Adipose tissue (tissue), 3 donors: Measurements from ENCODE around the gene KLF13. TPM values are rescaled to one million over a fixed set of nuclear protein-coding genes. Genes with fewer than 3 reads are reported as not detected.

Experiments
- H3K27ac ChIP-seq: one replicate; pipeline ENCODE4 v1.5.1; 2013; ENCODE audit warnings: low read depth, low read length
- WGBS, 3 donors: extraction: QIAGEN DNeasy Blood & Tissue Kit; methylation state at CpG; one replicate each; pipeline ENCODE4 v1.1.7; 2013; 5-methylcytosine and 5-hydroxymethylcytosine counted together
- polyA plus RNA-seq, 3 donors: library from polyadenylated mRNA; stranded (reverse); fragments of 200-250 nt; gene quantifications; one replicate each; pipeline ENCODE4 v1.2.3, GENCODE V29; 2013
- donor health status: healthy with polysubstance abuse.
- donor health status: Bipolar disorder and iron deficiency.
- donor health status: healthy.

The KLF13 gene
- polyA plus RNA-seq, 3 donors: 44.3 to 74.0 (median 46.9) TPM

GRCh38 chr15:31400222-31400927 lies 73.7 kb downstream of the KLF13 start:
- no peak overlapping the region for H3K27ac ChIP-seq
- WGBS, 3 donors: 87 to 96% (median 96%) methylated on average over 13 of the region's 13 CpGs

GRCh38 chr15:31401282-31401681 lies 74.6 kb downstream of the KLF13 start:
- H3K27ac ChIP-seq: no peak overlapping the region
- 84 to 86% (median 84%) methylated on average over 8 of the region's 8 CpGs for WGBS, 3 donors

GRCh38 chr15:31402003-31402402 lies 75.4 kb downstream of the KLF13 start:
- 92 to 94% (median 94%) methylated on average over 8 of the region's 8 CpGs for WGBS, 3 donors
- no peak overlapping the region for H3K27ac ChIP-seq

GRCh38 chr15:31402511-31403056 lies 75.9 kb downstream of the KLF13 start:
- H3K27ac ChIP-seq: no peak overlapping the region
- WGBS, 3 donors: 60 to 79% (median 66%) methylated on average over 13 of the region's 13 CpGs

- whole genome bisulfite sequencing, 3 donors: 83 to 88% (median 88%) methylated on average over 6 of the region's 6 CpGs
- no peak overlapping the region for H3K27ac ChIP-seq
Observed at GRCh38 chr15:31403096-31403495, 76.5 kb downstream of the KLF13 start.

- no peak overlapping the region for H3K27ac ChIP-seq
- WGBS, 3 donors: 95 to 97% (median 97%) methylated on average over 5 of the region's 5 CpGs
Observed at GRCh38 chr15:31403606-31404005, 77.0 kb downstream of the KLF13 start.

GRCh38 chr15:31404345-31404744 lies 77.7 kb downstream of the KLF13 start:
- WGBS, 3 donors: 92 to 95% (median 94%) methylated on average over 3 of the region's 3 CpGs
- no peak overlapping the region for H3K27ac ChIP-seq

GRCh38 chr15:31405200-31405920 lies 78.7 kb downstream of the KLF13 start:
- WGBS, 3 donors: 73 to 79% (median 77%) methylated on average over 13 of the region's 13 CpGs
- H3K27ac ChIP-seq: no peak overlapping the region

GRCh38 chr15:31407376-31407775 lies 80.7 kb downstream of the KLF13 start:
- H3K27ac ChIP-seq: no peak overlapping the region
- WGBS, 3 donors: 62 to 90% (median 73%) methylated on average over 1 of the region's 1 CpG

- no peak overlapping the region for H3K27ac ChIP-seq
Observed at GRCh38 chr15:31407851-31408250, 81.2 kb downstream of the KLF13 start.

- no peak overlapping the region for H3K27ac ChIP-seq
- WGBS, 3 donors: 94 to 96% (median 96%) methylated on average over 3 of the region's 3 CpGs
Observed at GRCh38 chr15:31408724-31409123, 82.1 kb downstream of the KLF13 start.

- H3K27ac ChIP-seq: no peak overlapping the region
- 84 to 97% (median 89%) methylated on average over 2 of the region's 2 CpGs for WGBS, 3 donors
Observed at GRCh38 chr15:31409171-31409570, 82.5 kb downstream of the KLF13 start.

GRCh38 chr15:31412824-31413223 lies 86.2 kb downstream of the KLF13 start:
- 74 to 87% (median 74%) methylated on average over 2 of the region's 2 CpGs for WGBS, 3 donors
- H3K27ac ChIP-seq: no peak overlapping the region

GRCh38 chr15:31415201-31415600 lies 88.6 kb downstream of the KLF13 start:
- no peak overlapping the region for H3K27ac ChIP-seq
- 69 to 86% (median 71%) methylated on average over 1 of the region's 1 CpG for WGBS, 3 donors

- WGBS, 3 donors: 97 to 98% (median 97%) methylated on average over 3 of the region's 3 CpGs
- no peak overlapping the region for H3K27ac ChIP-seq
Observed at GRCh38 chr15:31419820-31420219, 93.2 kb downstream of the KLF13 start.

GRCh38 chr15:31427411-31427810 lies 100.8 kb downstream of the KLF13 start:
- WGBS, 3 donors: 94 to 98% (median 94%) methylated on average over 1 of the region's 1 CpG
- no peak overlapping the region for H3K27ac ChIP-seq
